Neuron (in vitro differentiated cells): ENCODE results near the gene SEPTIN5.

Experiments
- H2AFZ ChIP-seq: one replicate; pipeline ENCODE4 v1.6.1; 2013; ENCODE audit warnings: low read depth, mild to moderate bottlenecking, inconsistent platforms, low read length, moderate library complexity
- H3K27me3 ChIP-seq: one replicate; pipeline ENCODE4 v1.6.1; 2013; ENCODE audit warnings: low read length; ENCODE audit not compliant: insufficient read depth
- H3K36me3 ChIP-seq: one replicate; pipeline ENCODE4 v1.6.1; 2013; ENCODE audit warnings: low read length; ENCODE audit not compliant: insufficient read depth
- H3K4me1 ChIP-seq: one replicate; pipeline ENCODE4 v1.6.1; 2013; ENCODE audit warnings: low read length; ENCODE audit not compliant: insufficient read depth
- H3K4me3 ChIP-seq: 2 replicates; pipeline ENCODE4 v1.5.1; 2013; ENCODE audit warnings: mild to moderate bottlenecking, low read length, moderate library complexity
- H3K9me3 ChIP-seq: one replicate; pipeline ENCODE4 v1.6.1; 2013; ENCODE audit warnings: low read length

Gene SEPTIN5

DNA sequence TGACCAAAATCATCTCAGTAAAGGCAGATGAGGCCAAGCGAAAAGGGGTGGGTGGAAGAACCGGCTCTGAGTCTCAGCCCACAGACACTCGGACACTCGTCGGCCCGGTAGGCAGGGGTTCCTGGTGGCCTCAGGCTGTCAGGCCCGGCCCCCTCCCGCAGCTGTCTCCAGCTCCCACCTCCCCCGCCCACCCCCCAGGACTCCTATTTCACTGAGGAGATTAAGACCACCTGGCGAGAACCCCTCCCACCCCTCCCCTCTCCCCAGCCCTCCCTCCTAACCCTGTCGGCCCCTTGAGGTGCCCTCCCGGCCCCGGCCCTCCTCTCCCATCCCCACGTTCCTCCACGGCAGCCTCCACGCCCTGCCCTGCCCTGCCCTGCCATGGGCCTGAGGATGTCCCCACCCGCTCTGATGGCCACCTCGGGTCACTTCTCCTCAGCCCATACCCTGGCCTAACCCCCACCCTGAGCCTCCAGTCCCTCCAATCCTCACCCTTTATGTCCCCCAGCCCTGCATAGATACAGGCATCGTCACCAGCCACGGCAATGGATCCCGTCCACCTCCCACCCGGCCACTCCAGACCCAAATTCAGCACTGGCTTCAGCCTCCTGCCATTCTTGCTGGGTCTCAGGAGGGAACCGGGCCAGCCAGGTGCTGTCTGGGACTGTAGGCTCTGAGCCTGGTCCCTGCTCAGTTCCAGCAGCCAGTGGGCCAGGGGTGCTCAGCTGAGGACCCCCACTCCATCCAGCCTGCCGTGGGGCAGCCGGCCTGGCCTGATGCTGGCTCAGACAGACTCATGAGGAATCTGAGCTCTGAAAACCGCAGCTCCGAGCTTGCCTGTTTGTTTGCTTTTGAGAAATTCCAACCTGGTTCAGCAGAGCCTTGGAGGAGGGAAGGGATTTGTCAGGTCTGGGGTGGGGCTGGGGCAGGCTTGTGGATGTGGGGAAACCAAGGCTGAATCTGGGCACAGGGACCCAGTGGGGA, 36.5 kb downstream of the SEPTIN5 start:
- peaks cover 89% of the 10 kb centered on the region for H3K27me3 ChIP-seq
- H3K4me3 ChIP-seq: no peak overlapping the region
- H3K36me3 ChIP-seq: no peaks in the 10 kb centered on the region
- no peaks in the 10 kb centered on the region for H3K9me3 ChIP-seq
- H3K4me1 ChIP-seq: peaks cover 5% of the 10 kb centered on the region
- H2AFZ ChIP-seq: no peak overlapping the region

DNA sequence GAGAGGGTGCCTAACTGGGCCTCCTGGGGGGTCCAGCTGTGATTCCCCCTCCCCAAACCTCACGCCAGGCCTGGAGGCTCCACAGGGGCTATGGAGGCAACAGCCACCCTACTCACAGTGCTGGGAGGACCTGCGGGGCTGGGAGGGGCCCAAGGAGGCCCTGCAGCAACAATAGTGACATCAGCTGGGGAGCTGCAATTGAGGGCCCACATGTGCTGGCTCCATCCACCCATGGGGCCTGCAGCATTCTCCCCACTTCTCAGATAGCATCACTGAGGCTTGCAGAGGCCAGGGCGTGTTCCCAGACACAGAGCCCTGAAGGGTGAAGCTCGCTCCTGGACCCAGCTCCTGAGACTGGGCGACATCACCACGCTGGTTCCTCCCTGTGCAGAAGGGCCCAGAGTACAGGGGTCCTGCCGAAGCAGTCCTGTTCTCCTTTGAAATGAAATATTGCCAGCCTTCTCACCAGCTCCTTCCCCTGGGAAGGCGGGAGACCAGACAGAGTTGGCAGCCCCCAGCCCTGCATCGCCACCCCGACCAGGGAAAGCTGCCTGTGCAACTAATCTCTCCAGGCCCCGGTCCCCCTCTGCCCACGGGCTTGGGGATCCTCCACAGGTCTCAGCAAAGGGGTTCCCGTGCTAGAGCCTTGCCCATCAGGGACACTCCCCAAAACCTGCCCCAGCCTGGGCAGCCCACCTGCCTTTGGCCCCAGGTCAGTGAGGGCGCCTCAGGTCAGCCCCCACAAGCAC, 37.4 kb downstream of the SEPTIN5 start:
- H3K27me3 ChIP-seq: peaks cover 90% of the 10 kb centered on the region

DNA sequence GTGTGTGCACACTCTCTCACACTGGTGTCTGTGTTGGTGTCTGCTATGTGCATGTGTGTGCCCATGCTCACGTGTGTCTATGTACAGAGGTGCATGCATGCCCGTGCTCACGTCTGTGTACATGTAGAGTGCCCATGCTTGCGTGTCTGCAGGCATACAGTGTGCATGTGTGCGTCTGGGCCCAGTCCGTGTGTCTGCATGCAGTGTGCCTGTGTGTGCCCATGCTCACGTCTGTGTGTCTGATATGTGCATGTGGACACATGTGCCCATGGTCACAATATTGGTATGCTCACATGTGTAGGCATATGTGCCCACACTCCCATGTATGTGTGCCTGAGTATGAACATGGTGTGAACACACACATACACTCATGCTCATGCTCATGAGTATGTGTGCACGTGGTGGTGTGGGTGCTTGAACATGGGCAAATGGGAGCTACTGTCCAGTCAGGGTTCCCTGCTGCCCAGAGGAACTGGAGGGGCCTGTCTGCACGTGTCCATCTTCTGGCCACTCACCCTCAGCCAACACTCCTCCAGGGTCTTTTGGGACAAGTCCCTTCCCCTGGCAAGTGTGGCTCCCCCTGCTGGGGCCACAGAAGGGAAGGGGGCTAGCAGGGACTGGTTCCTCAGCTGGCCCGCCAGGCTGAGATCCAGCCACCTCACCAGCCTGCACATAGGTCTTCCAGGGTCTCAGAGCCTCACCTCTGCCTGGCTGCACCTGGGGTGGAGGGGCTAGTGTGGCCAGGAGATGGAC, 39.0 kb downstream of the SEPTIN5 start:
- H3K27me3 ChIP-seq: peaks cover 93% of the 10 kb centered on the region
- H3K36me3 ChIP-seq: no peaks in the 10 kb centered on the region
- H3K4me1 ChIP-seq: peaks cover 5% of the 10 kb centered on the region
- no peak overlapping the region for H2AFZ ChIP-seq
- H3K9me3 ChIP-seq: no peaks in the 10 kb centered on the region
- H3K4me3 ChIP-seq: no peak overlapping the region

More for the DNA sequence above, 37.4 kb downstream of the SEPTIN5 start:
- H2AFZ ChIP-seq: no peak overlapping the region
- peaks cover 5% of the 10 kb centered on the region for H3K4me1 ChIP-seq
- no peaks in the 10 kb centered on the region for H3K9me3 ChIP-seq
- no peak overlapping the region for H3K4me3 ChIP-seq
- H3K36me3 ChIP-seq: no peaks in the 10 kb centered on the region

DNA sequence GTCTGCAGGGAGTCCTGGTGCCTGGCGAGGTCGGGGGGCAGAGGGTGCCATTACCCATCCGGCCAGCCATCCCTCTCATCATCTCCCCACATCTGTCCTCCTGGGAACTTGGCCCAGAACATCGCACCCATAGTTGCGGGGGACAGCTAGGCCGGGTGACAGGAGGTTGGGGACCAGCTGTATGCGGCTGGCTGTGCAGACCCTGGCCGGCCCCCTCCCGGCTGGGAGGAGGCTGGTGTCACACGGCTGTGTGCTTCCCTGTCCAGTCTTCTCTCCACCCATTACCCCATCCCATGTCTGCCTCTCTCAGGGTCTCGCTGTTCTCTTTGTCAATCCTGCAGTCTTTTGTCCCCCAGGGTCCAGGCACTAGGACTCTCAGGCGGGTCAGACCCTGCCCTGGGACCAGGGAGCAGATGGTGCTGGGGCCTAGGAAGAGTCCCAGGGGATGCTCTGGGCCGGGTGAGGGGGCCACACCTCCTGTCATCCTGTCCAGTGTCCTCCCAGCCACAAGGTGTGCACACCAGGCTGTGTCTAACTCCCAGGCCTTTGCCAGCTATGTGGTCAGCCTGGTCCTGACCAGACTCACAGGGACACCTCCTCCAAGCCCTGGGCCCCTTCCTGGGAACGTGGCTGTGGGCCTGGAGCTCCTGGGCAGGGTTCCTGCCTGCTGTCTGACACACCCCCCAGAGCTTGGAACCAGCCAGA, 39.8 kb downstream of the SEPTIN5 start:
- Histone ChIP-seq H3K4me1 (peaks cover 5% of the 10 kb centered on the region), H3K4me3 (no peak overlapping the region), H3K36me3 (no peaks in the 10 kb centered on the region), H3K27me3 (peaks cover 93% of the 10 kb centered on the region), H2AFZ (no peak overlapping the region), H3K9me3 (no peaks in the 10 kb centered on the region)

DNA sequence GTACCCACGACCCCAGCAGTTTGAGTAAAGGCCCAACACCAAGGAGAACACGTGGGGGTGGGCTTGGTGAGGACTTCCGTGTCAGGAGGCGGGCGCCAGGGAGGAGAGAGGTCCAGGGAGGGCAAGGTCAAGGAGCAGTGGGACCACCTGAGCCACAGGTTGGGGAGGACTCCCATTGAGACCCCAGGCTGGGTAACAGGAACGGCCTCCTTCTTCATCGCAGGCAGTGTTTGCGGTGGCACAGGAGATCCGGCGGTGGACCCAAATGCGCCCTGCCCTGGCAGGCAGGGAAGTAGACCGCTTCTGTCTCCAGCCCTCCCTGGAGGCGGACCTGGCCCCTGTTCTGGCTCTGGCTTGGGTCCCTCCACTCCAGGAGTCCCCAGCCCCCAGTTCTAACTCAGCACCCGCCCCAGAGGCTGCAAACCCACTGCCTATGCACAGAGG, 40.4 kb downstream of the SEPTIN5 start:
- H2AFZ ChIP-seq: no peak overlapping the region
- H3K9me3 ChIP-seq: no peaks in the 10 kb centered on the region
- H3K27me3 ChIP-seq: peaks cover 94% of the 10 kb centered on the region
- H3K36me3 ChIP-seq: no peaks in the 10 kb centered on the region
- H3K4me1 ChIP-seq: peaks cover 5% of the 10 kb centered on the region
- no peak overlapping the region for H3K4me3 ChIP-seq

DNA sequence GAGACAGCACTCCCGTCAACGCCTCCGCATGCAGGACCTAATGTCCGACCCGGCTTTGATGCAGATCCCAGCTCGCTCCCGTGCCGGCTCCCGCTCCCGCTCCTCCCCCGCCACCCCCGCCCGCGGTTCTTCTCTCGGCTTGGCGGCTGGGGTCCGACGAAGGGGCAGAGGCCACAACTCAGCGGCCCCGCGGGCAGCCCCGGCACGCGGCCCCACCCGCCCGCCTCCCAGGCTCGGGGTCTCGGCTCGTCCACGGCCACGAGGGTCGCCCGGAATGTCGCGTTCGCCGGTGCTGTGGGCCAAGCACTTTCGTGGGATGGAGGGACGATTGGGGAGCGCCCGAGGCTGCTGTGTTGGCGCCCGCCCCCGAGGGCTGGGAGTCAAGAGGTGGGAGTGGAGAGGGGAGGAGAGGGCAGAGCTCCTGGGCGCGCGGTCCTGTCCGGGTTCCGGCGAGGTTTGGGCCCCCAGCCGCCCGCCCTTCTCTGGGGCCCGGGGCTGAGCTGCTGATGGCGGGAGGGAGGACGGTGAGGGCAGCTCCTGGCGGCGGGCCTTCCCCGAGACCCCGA, 40.9 kb downstream of the SEPTIN5 start:
- Histone ChIP-seq H3K36me3 (no peaks in the 10 kb centered on the region), H3K27me3 (peaks cover 93% of the 10 kb centered on the region), H3K4me3 (no peak overlapping the region), H3K9me3 (no peaks in the 10 kb centered on the region), H3K4me1 (peaks cover 5% of the 10 kb centered on the region), H2AFZ (no peak overlapping the region)

DNA sequence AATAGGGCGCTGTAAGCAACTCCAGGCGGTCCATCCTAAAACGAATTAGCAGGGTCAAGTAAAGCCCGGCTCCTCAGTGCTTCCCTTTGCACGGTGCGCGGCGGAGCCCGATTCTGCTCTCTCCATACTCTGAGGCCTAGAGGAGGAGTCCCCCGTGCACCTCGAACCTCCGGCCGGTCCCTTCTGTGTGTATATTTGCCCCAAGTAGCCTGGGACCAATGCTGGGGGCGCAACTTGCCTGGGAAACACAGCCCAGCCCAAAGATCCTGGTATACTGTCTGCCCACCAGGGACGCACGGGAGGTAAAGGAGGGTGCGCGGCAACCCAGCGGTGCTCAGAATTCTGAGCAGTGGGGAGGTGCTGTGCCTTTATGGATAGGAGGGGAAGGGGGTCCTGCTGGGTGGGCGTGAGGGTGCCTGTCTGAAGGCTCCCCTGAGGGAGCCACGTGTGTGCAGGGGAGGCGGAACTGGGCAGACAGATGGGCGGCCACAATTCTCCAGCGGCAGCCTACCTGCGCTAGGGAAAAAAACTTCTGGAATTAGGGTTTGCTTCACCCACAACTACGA, 41.5 kb downstream of the SEPTIN5 start:
- Histone ChIP-seq H3K4me1 (peaks cover 5% of the 10 kb centered on the region), H3K27me3 (peaks cover 91% of the 10 kb centered on the region), H3K9me3 (no peaks in the 10 kb centered on the region), H2AFZ (no peak overlapping the region), H3K36me3 (no peaks in the 10 kb centered on the region), H3K4me3 (no peak overlapping the region)

DNA sequence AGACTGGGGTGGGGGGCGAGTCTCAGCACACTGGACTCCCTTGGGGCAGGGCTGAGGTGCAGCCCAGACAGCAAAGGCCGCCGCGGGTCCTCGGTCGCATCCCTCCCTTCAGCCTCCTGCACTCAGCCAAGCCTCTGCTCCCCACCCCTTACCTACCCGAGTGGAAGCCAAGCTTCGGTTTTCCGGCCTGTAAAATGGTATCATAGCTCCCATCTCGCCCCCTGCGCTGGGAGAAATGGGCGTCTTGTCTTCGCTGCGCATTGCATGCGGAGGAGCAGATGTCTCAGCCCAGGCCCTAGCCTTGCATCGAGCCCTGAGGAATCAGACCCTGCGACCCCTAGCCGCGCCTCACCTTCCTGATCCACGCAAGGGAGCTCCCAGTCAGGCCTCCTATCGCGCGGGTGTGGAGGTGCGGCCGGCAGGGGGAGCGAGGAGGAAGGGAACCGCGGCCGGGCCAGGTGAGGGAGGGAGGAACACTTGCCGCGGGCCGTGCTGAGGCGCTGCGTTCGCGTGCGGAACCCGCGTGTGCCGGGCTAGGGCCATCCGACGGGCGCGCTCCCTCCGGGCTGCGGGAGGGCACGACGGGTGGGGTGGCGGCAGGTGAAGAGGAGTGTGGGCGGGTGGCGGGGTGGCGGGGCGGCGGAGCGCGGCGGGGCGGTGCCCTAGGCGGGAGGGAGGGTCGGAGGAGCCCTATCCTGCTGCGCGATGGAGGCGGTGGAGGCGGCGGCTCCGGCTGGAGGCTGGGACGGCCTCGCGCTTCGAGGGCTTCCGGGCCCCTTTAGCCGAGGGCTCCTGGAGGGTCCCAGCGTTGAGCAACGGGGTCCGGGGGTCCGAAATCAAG, 42.2 kb downstream of the SEPTIN5 start:
- Histone ChIP-seq H3K4me3 (no peak overlapping the region), H3K27me3 (peaks cover 90% of the 10 kb centered on the region), H3K36me3 (no peaks in the 10 kb centered on the region), H3K4me1 (peaks cover 7% of the 10 kb centered on the region), H3K9me3 (no peaks in the 10 kb centered on the region), H2AFZ (no peak overlapping the region)

DNA sequence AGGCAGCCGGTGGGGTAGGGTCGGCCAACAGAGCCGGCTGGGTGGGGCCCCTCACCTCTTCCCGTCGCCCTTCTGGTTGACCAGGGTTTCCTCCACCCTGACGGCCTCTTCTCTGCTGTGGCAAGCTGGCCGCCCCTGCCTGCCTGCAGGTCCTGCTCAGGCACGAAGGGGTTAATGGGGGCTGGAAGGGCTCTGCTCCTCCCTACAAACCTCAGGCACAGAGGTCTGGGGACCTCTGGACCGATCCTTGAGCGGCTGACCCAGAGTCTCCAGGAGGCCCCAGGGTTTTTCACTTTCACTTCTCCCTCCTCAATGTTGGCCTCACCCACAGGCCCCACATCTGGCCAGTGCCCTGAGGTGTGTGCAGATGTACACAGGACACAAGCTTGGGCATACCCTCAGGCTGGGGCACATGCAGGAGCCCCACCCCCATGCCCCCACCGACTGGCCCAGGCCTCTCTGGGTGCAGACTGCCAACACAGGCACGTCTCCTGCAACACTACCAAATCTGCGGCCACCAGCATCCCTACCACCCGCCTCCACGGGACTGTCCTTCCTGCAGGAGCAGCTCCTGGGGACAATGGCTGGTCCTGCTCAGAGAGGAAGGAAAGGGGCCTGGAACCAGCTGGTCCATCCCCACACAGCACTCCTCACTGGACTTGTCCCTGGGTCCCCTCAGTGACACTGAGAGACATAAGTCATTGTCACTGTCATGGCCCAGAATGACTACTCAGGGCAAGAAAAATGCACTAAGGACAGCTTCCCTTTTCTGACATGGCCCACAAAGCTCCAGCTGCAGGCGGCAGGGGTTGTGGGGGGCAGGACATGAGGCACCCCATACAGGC, 43.1 kb downstream of the SEPTIN5 start:
- no peaks in the 10 kb centered on the region for H3K36me3 ChIP-seq
- H3K4me3 ChIP-seq: no peak overlapping the region
- peaks cover 7% of the 10 kb centered on the region for H3K4me1 ChIP-seq
- no peak overlapping the region for H2AFZ ChIP-seq
- peaks cover 90% of the 10 kb centered on the region for H3K27me3 ChIP-seq
- no peaks in the 10 kb centered on the region for H3K9me3 ChIP-seq

DNA sequence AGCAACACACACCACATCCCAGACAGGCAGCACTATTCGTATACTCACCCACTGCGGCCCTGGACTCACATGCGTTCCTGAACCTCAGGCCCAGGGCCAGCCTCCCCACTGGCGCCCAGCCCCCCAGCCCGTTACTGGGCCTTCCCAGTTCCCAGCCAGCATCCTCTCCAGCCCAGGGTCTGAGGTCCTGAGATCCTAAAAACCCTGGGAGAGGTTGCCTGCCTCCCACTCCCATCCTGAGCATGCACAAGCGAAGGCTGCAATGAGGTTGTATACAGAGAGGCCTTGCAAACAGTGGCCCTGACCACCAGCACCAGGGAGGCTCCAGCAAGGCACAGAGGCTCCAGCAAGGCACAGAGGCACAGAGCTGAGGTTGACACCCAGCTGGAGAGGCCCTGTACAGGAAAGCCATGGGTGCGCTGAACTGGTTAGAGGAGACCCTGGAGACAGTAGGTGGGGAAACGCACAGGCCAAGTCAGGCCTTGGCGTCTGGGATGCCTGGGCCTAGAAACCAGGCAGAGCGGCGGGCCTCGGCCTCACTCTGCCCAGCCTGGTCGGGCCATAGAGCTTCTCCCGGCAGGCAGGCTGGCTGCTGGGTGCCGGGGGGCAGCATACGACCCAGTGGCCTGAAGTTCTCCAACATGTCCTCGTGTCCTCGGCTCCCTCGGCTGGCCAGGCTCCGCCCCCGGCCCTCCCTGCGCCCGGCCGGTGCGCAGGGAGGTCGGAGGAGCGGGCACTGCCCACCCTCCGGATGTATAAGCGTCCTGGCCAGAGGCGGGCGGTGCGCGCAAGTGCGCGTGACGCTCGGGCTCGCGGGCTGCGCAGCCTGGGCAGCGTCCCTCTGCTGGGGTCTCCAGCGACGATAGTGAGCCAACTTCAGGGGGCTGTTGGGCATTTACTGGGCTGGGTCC, 43.9 kb downstream of the SEPTIN5 start:
- Histone ChIP-seq H3K36me3 (no peaks in the 10 kb centered on the region), H3K4me1 (peaks cover 7% of the 10 kb centered on the region), H3K4me3 (no peak overlapping the region), H2AFZ (no peak overlapping the region), H3K9me3 (peaks cover 2% of the 10 kb centered on the region), H3K27me3 (peaks cover 90% of the 10 kb centered on the region)
